ENCODE data around the gene ENGASE. TPM values are rescaled to one million over a fixed set of nuclear protein-coding genes. Genes with fewer than 3 reads are reported as not detected.

The ENGASE gene
- total and polyA plus RNA-seq, 2 experiments from 2014 or later = 9.0 to 27.1 TPM

DNA sequence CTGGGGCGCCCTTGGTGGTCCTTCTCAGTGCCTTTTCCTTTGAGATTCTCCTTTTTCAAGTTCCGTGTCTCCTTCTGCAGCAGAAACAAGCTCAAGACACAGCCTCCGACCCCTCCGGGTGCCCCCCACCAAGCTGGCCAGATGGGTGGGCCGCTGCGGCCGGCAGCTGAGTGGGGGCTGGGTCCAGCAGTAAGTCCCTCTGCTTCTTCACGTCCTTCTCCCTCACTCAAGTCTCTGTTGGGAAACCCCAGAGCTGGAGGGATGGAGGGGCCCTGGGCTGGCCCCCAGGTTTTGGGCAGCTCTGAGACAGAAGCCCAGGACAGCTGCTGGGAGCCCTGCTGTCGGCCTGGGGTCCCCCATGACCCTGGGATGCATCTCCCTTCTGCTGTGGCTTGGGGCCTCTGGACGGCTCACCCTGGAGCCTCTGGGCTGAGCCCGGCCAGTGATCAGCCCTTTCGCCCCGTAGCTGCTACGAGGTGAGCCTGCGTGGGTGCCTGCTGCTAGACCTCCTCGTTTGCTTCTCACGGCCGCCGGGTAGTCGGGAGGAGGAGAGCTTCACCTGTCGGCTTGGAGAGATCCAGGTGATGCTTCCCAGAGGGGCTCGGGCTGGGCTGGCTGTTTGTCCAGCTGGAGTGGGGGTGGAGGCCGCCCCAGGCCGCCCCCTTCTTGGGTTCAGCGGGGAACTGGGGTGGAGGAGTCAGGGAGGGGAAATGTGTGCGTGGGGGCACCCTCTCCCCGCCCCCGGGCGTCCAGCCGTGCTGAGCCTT is 10.7 kb downstream of the ENGASE start:
- Histone ChIP-seq H3K4me1 (ENCODE audit: insufficient read depth) (no peaks in the 10 kb centered on the region), H3K9me2 (ENCODE audit: insufficient read depth) (no peaks in the 10 kb centered on the region), H4K20me1 (replicated peaks; ENCODE audit: insufficient read depth) (no peaks in the 10 kb centered on the region), H3K79me2 (replicated peaks; ENCODE audit: insufficient read depth) (no peaks in the 10 kb centered on the region), H3K27me3 (ENCODE audit: insufficient read depth) (no peaks in the 10 kb centered on the region), H3K4me3 (no peak overlapping the region), H3K36me3 (ENCODE audit: insufficient read depth) (no peaks in the 10 kb centered on the region), H3K27ac (ENCODE audit: low read depth) (no peak overlapping the region), H2AFZ (no peak overlapping the region), H3K4me2 (no peak overlapping the region), H3F3A (replicated peaks; ENCODE audit: low read depth) (no peaks in the 10 kb centered on the region)
- H3K36me3 Mint-ChIP-seq (ENCODE audit: low read depth) = peaks cover 27% of the 10 kb centered on the region
- peaks cover 4% of the 10 kb centered on the region; the same call in 1 of the 3 replicates for H3K9me3 Mint-ChIP-seq
- no peaks in the 10 kb centered on the region for H3K4me1 Mint-ChIP-seq
- H3K4me3 Mint-ChIP-seq = no peak overlapping the region
- no peak for DNase-seq (ENCODE audit: low spot score)
- H3K27me3 Mint-ChIP-seq (ENCODE audit: insufficient read depth, low read depth, poor library complexity) = peaks cover 10% of the 10 kb centered on the region
- H3K27ac Mint-ChIP-seq = no peak overlapping the region
- ATAC-seq = no peak
- TF ChIP-seq ETS1 (IDR thresholded peaks at IDR 0.05) (no peak), ZNF331 (CRISPR knock-in tag; IDR thresholded peaks at IDR 0.05; ENCODE audit: low read depth) (no peak), ZNF114 (CRISPR knock-in tag; IDR thresholded peaks at IDR 0.05) (no peak), NANOG (IDR thresholded peaks at IDR 0.05; ENCODE audit: borderline replicate concordance) (no peak), CTCF (conservative IDR thresholded peaks at IDR 0.05; ENCODE audit: low read depth in 2 of 2) (no peak), EZH2phosphoT487 (IDR thresholded peaks at IDR 0.05; ENCODE audit: unreplicated experiment) (no peak), POLR2AphosphoS5 (IDR thresholded peaks at IDR 0.05; ENCODE audit: low read depth) (no peak), JUNB (IDR thresholded peaks at IDR 0.05; ENCODE audit: unreplicated experiment) (no peak), CREB1 (CRISPR knock-in tag; IDR thresholded peaks at IDR 0.05; ENCODE audit: low read depth) (no peak), ZNF462 (CRISPR knock-in tag; IDR thresholded peaks at IDR 0.05) (no peak), STAT1 (IDR thresholded peaks at IDR 0.05; ENCODE audit: unreplicated experiment) (no peak), EZH2 (IDR thresholded peaks at IDR 0.05; ENCODE audit: low read depth, unreplicated experiment) (no peak), REST (IDR thresholded peaks at IDR 0.05; ENCODE audit: unreplicated experiment) (no peak)

Measured in GM23338 (cell line).